IMR-90 (cell line): ENCODE measurements around the gene MOV10. TPM values are rescaled to one million over a fixed set of nuclear protein-coding genes. Genes with fewer than 3 reads are reported as not detected.
A peak's percentile ranks its signal among the peaks of the same experiment; 100 is the strongest.

Experiments
- ATAC-seq: fragments of 200-7000 bp; cut with Tn5 transposase; 2 replicates; pipeline ENCODE4 v1.9.1; 2020; ENCODE audit warnings: low read depth, mild to moderate bottlenecking, moderate library complexity
- BruUV-seq: library from RNA; stranded (reverse); fragments of 400-500 nt; replicated peaks from 2 replicates; lab custom pipeline; 2021; lab: Mats Ljungman, UMichigan
- CTCF ChIA-PET: fragments of 300-600 bp; formaldehyde crosslinking; extraction: SDS; loops from one replicate; lab custom pipeline; 2021; ENCODE audit warnings: antibody characterized with exemption; lab: Yijun Ruan, JAX
- POLR2A ChIA-PET: fragments of 300-600 bp; sonication (Branson Sonifier 250); formaldehyde crosslinking; loops from one replicate; lab custom pipeline; 2022; ENCODE audit warnings: antibody characterized with exemption; ENCODE audit not compliant: unreplicated experiment; lab: Charles Lee
- DNase-seq: peaks from one replicate; pipeline ENCODE4 v3.0.0; 2013
- H2AFZ ChIP-seq: replicated peaks from 2 replicates; pipeline ENCODE3; 2013; ENCODE audit warnings: low read length, mild to moderate bottlenecking; ENCODE audit not compliant: poor library complexity
- H2AK5ac ChIP-seq: 2 replicates; pipeline ENCODE4 v1.6.1; 2013; ENCODE audit warnings: low read depth, low read length, inconsistent platforms
- H2AK9ac ChIP-seq: replicated peaks from 2 replicates; pipeline ENCODE3; 2013; ENCODE audit warnings: mild to moderate bottlenecking, low read depth, low read length, moderate library complexity; ENCODE audit not compliant: poor library complexity
- H2BK120ac ChIP-seq: 2 replicates; pipeline ENCODE4 v1.6.1; 2013; ENCODE audit warnings: low read depth, low read length, inconsistent platforms
- H2BK15ac ChIP-seq: 3 replicates; pipeline ENCODE4 v1.6.1; 2013; ENCODE audit warnings: low read depth, low read length, inconsistent platforms
- H2BK20ac ChIP-seq: 2 replicates; pipeline ENCODE4 v1.6.1; 2013; ENCODE audit warnings: low read depth, mild to moderate bottlenecking, inconsistent platforms, low read length, moderate library complexity
- H2BK5ac ChIP-seq: 2 replicates; pipeline ENCODE4 v1.6.1; 2013; ENCODE audit warnings: mild to moderate bottlenecking, low read depth, low read length, inconsistent platforms; ENCODE audit not compliant: poor library complexity, severe bottlenecking
- H3K14ac ChIP-seq: replicated peaks from 2 replicates; pipeline ENCODE4 v1.6.1; 2013; ENCODE audit warnings: low read depth, low read length, inconsistent platforms
- H3K18ac ChIP-seq: 2 replicates; pipeline ENCODE4 v1.6.1; 2013; ENCODE audit warnings: low read depth, low read length, control low read depth
- H3K23ac ChIP-seq: 2 replicates; pipeline ENCODE4 v1.6.1; 2013; ENCODE audit warnings: low read depth, low read length, inconsistent platforms
- H3K27ac ChIP-seq: 2 replicates; pipeline ENCODE4 v1.5.1; 2013; ENCODE audit warnings: mild to moderate bottlenecking, control low read depth, low read length; ENCODE audit not compliant: insufficient read depth
- H3K27me3 ChIP-seq: 2 replicates; pipeline ENCODE4 v1.6.1; 2013; ENCODE audit warnings: low read length; ENCODE audit not compliant: control insufficient read depth, insufficient read depth
- H3K36me3 ChIP-seq: 2 replicates; pipeline ENCODE4 v1.6.1; 2013; ENCODE audit warnings: low read length, mixed read lengths; ENCODE audit not compliant: control insufficient read depth, insufficient read depth
- H3K4ac ChIP-seq: 2 replicates; pipeline ENCODE4 v1.6.1; 2013; ENCODE audit warnings: low read depth, low read length, inconsistent platforms
- H3K4me1 ChIP-seq: 2 replicates; pipeline ENCODE4 v1.6.1; 2013; ENCODE audit warnings: low read length, mixed read lengths; ENCODE audit not compliant: control insufficient read depth, insufficient read depth
- H3K4me2 ChIP-seq: 2 replicates; pipeline ENCODE4 v1.6.1; 2013; ENCODE audit warnings: low read depth, mild to moderate bottlenecking, control low read depth, low read length, moderate library complexity
- H3K4me3 ChIP-seq: 2 replicates; pipeline ENCODE4 v1.5.1; 2013; ENCODE audit warnings: low read depth, mild to moderate bottlenecking, control low read depth, low read length, moderate library complexity; ENCODE audit not compliant: insufficient read depth
- H3K56ac ChIP-seq: 2 replicates; pipeline ENCODE4 v1.6.1; 2013; ENCODE audit warnings: low read length, inconsistent platforms; ENCODE audit not compliant: insufficient read depth; ENCODE audit errors: extremely low read depth
- H3K79me1 ChIP-seq, 2 experiments: 2 replicates each; pipeline ENCODE4 v1.6.1; 2013; ENCODE audit warnings: low read length in 2 of 2, inconsistent platforms in 1 of 2, low read depth in 1 of 2
- H3K9ac ChIP-seq: 2 replicates; pipeline ENCODE4 v1.6.1; 2013; ENCODE audit warnings: low read depth, low read length, control low read depth
- H3K9me1 ChIP-seq: 2 replicates; pipeline ENCODE4 v1.6.1; 2013; ENCODE audit warnings: low read length, inconsistent platforms; ENCODE audit not compliant: insufficient read depth
- H3K9me3 ChIP-seq: 2 replicates; pipeline ENCODE4 v1.6.1; 2013; ENCODE audit warnings: low read length; ENCODE audit not compliant: control insufficient read depth, insufficient read depth
- H4K20me1 ChIP-seq: 2 replicates; pipeline ENCODE4 v1.6.1; 2013; ENCODE audit warnings: low read length, inconsistent platforms; ENCODE audit not compliant: insufficient read depth
- H4K5ac ChIP-seq: 2 replicates; pipeline ENCODE4 v1.6.1; 2013; ENCODE audit warnings: mild to moderate bottlenecking, low read depth, low read length, control low read depth
- H4K8ac ChIP-seq, 2 experiments: 2 replicates each; pipeline ENCODE4 v1.6.1; 2013; ENCODE audit warnings: low read depth in 2 of 2, low read length in 2 of 2, control low read depth in 1 of 2, inconsistent platforms in 1 of 2
- H4K91ac ChIP-seq: 2 replicates; pipeline ENCODE4 v1.6.1; 2013; ENCODE audit warnings: low read depth, low read length, inconsistent platforms; ENCODE audit not compliant: insufficient read depth
- MAZ ChIP-seq: IDR thresholded peaks from 2 replicates; pipeline ENCODE4 v1.6.1; 2012; ENCODE audit warnings: low read depth, mild to moderate bottlenecking, low read length, improper control_type of control experiment, moderate library complexity, borderline replicate concordance
- MXI1 ChIP-seq: IDR thresholded peaks from 2 replicates; pipeline ENCODE4 v1.6.1; 2012; ENCODE audit warnings: low read depth, mild to moderate bottlenecking, low read length, moderate library complexity, borderline replicate concordance
- WGBS, 2 experiments: methylation state at CpG; one replicate each; pipeline versions ENCODE4 v1.1.5 to v1.1.7; 2013; ENCODE audit warnings: missing lambda C conversion rate in 2 of 2; ENCODE audit not compliant: insufficient read length in 1 of 2; ENCODE audit errors: extremely low coverage in 2 of 2; 5-methylcytosine and 5-hydroxymethylcytosine counted together
- dilution Hi-C: fragments of 300-500 bp; cut with HindIII; formaldehyde crosslinking; loops from one replicate; pipeline ENCODE4 v1.14.3; 2018; ENCODE audit warnings: low sequenced_read_pairs; ENCODE audit not compliant: unreplicated experiment
- in situ Hi-C: fragments of 300-500 bp; cut with MboI; formaldehyde crosslinking; loops from 3 replicates; pipeline ENCODE4 v1.14.3; 2019; ENCODE audit warnings: low sequenced_read_pairs, inconsistent platforms, mixed read lengths
- intact Hi-C: fragments of 100-400 bp; cut with micrococcal nuclease; formaldehyde crosslinking; loops from 2 replicates; pipeline ENCODE4 v1.10.0; 2022
- polyA plus RNA-seq, 3 experiments: library from polyadenylated mRNA; depleted of rRNA; stranded (reverse); fragments of >200 nt; gene quantifications; 2 replicates each; pipeline ENCODE4 v1.2.3, GENCODE V29; 2012; ENCODE audit warnings: low replicate concordance in 1 of 3
- total RNA-seq: library from RNA; depleted of rRNA; stranded (reverse); fragments of >200 nt; gene quantifications from 2 replicates; pipeline ENCODE4 v1.2.3, GENCODE V29; 2012

The MOV10 gene
- total and polyA plus RNA-seq, 2 of the 4 experiments (the other 2 are of a cell fraction) = 36.7 to 103 TPM

DNA sequence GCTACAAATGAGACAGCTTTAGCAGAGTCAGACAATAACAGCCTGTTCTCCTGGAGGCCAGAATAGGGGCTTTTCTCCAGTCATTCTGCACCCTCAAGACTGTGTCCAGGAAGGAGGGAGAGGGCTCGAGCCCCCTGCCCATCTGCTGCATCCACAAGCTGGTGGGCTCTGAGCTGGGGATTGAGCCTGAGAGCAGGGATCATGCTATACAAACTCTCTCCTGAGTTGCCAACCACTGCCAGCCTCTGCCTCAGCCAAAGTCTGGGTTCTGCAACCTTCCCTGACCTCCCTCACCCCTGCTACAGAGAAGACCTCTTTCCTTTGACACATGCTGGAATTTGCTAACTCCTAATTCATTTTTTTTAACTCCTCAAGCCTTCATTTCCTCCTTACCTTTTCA, 55.5 kb downstream of the MOV10 start:
- Histone ChIP-seq H3K14ac (peak overlapping the region; percentile 35; the same call in 1 of the 2 replicates), H2BK15ac (peak overlapping the region; percentile 64; the same call in 1 of the 3 replicates), H3K27ac (no peak overlapping the region), H3K56ac (no peak overlapping the region), H3K79me1 (no peaks in the 10 kb centered on the region), H4K8ac (peak overlapping the region in 1 of 2 experiments; percentile 23; a peak in 1 of 4 replicates), H2AK9ac (no peak overlapping the region), H3K27me3 (no peaks in the 10 kb centered on the region), H3K23ac (0 out of 2 replicates have a peak overlapping the region, but pooled peaks have one; percentile 31), H3K18ac (no peak overlapping the region), H4K5ac (no peak overlapping the region), H3K4me3 (no peak overlapping the region), H2BK20ac (no peak overlapping the region), H3K4ac (peak overlapping the region; percentile 12; the same call in 1 of the 2 replicates), H2AFZ (no peak overlapping the region), H3K36me3 (no peaks in the 10 kb centered on the region), H2BK5ac (no peak overlapping the region), H2BK120ac (no peak overlapping the region; the same call in 1 of the 2 replicates), H3K9ac (no peak overlapping the region), H3K4me2 (no peak overlapping the region), H3K9me3 (no peaks in the 10 kb centered on the region), H3K9me1 (peaks cover 3% of the 10 kb centered on the region; the same call in 1 of the 2 replicates), H4K20me1 (no peaks in the 10 kb centered on the region), H2AK5ac (no peak overlapping the region), H3K4me1 (peaks cover 9% of the 10 kb centered on the region), H4K91ac (no peak overlapping the region)
- DNase-seq (no peak), ATAC-seq (no peak)
- POLR2A ChIA-PET = interaction anchor here (0.6 kb wide), 2 partner anchors 10 to 19 kb away, joined by 4 to 9 read pairs; no protein-coding TSS in a partner anchor
- in situ Hi-C loops (loop anchor here (10.0 kb wide), 1 partner anchor 315 kb away; no protein-coding TSS in a partner anchor), dilution Hi-C loops (no loop called here), intact Hi-C loops (no loop called here)
- no CpG with 5 or more reads among the region's 1 CpG for WGBS, 2 experiments
- CTCF ChIA-PET = interaction anchor here (0.6 to 1.4 kb wide), 4 partner anchors 11 to 343 kb away, joined by 3 to 7 read pairs (median 4); partner anchors contain the start of genes LRIG2 and PPM1J
- TF ChIP-seq MAZ (no peak), MXI1 (no peak)
- no TSS peak for BruUV-seq
